ENCODE results near the gene KEAP1.

Gene KEAP1

DNA sequence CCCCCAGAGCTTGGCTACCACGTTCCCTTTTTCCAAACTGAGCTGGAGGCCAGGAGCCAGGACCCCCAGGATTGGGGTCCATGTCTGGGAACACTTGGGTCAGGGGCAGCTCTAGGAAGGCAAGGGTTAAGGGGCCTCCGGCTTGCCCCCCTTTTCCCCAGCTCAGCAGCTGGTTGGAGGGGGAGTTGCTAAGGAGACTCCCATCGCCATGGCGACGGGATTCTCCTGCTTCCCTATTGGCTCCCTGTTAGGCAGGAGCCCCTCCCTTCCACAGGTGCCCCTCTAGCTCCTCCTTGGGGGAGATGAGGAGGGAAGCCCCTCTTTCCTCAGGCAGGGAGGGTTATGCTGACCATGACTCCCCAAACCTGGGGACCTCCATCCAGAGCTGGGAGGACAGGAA, 48.9 kb downstream of the KEAP1 start:
- DNase-seq (ENCODE audit: insufficient read length) (no peak), FAIRE-seq (no peak)
- TF ChIP-seq TAF1 (IDR thresholded peaks at IDR 0.05; ENCODE audit: borderline replicate concordance, low read depth, low read length): no peak

DNA sequence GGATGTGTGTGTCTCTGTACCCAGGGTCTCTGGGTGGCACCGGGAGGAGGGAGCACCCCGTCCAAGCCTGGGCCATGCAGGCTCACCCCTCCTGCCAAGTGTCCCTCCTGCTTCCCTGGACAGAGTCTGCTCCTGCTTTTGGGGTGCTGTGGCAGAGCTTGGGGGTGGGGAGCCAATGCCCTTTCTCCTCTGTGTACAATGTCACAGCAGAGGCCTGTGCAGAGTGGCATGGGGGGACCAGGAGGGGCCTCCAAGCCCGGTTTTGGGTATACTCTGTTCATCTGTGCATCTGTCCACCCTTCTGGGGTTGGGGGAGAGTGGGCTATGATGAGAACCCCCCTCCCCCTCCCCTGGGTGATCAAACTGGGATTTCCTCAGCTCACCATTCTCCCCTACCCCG, 49.3 kb downstream of the KEAP1 start:
- no peak for DNase-seq (ENCODE audit: insufficient read length)
- TF ChIP-seq POLR2A (IDR thresholded peaks at IDR 0.05; ENCODE audit: low read depth, low read length) (no peak), POLR2AphosphoS5 (IDR thresholded peaks at IDR 0.05; ENCODE audit: low read depth, low read length) (no peak), TAF1 (IDR thresholded peaks at IDR 0.05; ENCODE audit: borderline replicate concordance, low read depth, low read length) (no peak)
- FAIRE-seq: no peak

DNA sequence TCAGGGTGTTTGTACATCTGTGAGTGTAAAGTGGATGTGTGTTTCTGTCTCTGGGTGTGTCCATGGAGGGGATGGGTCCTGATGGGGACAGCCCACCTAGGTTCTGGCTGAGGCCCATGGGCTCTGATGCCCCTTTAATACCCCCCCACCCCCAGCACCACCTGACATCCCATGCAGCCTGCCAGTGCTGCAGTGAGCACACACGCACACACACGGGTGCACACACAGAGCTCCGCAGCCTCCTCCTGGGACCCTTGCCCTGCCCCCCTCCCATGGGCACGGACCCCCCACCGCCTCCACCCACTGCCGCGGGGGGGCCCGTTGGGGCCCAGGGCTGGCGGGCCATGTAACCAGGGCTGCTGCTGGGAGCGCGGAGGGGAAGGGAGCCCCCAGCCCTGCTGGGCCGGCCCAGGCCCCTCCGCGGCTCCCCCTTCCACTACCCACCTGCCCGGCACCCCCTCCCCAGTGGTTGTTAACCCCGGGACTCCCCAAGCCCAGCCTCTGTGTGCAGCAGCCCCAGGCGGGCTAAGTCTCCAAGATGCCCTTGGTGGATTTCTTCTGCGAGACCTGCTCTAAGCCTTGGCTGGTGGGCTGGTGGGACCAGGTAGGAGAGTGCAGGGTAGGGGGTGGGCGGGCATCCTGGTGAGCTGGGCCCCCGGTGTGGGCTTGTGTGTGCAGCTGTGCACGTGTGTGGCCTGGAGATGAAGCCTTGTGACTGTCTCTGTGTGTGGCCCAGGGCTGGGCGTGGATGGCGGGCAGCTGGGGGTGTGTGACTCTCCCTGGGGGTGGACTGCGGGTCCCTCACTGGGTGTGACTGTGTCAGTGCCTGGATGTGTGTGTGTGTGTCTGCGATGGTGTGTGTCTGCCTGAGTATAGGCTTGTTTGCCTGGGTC, 50.2 kb downstream of the KEAP1 start:
- no peak for TF ChIP-seq POLR2A (IDR thresholded peaks at IDR 0.05; ENCODE audit: low read depth, low read length)
- TF ChIP-seq TAF1 (IDR thresholded peaks at IDR 0.05; ENCODE audit: borderline replicate concordance, low read depth, low read length): no peak
- TF ChIP-seq POLR2AphosphoS5 (IDR thresholded peaks at IDR 0.05; ENCODE audit: low read depth, low read length): no peak
- FAIRE-seq: no peak
- DNase-seq (ENCODE audit: insufficient read length): no peak

DNA sequence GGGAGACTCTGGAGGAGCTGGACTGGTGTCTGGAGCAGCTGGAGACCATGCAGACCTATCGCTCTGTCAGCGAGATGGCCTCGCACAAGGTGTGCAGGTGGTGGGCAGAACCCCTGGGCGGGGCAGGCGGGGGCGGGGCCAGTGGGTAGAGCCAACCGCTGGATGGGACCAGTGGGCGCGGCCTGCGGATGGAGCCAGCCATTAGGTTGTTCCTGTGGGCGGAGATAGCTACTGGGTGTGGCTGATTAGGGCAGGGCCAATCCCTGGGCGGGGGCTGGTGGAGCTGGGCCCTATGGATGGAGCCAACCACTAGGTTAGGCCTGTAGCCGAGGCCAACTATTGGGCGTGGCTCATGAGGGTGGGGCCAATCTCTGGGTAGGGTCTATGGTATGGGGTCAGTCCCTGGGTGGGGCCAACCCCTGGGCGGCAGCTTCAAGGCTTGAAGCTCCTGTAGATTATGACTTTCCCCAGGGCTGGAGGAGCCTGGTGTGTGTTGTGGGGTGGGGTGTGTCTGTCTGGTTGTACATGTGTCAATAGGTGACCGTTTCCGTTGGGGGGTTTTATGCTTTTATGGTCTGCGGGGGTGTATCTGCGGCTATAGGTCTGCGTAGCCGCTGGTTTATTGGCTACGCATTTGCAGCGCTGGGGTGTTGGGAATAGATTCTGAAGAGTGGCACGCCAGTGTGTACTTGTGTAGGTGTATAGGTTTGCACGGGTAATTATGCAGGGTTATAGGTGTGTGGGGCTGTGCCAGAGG, 52.1 kb downstream of the KEAP1 start:
- DNase-seq (ENCODE audit: insufficient read length) (no peak), FAIRE-seq (no peak)
- TF ChIP-seq TAF1 (IDR thresholded peaks at IDR 0.05; ENCODE audit: borderline replicate concordance, low read depth, low read length) (no peak), POLR2AphosphoS5 (IDR thresholded peaks at IDR 0.05; ENCODE audit: low read depth, low read length) (no peak), POLR2A (IDR thresholded peaks at IDR 0.05; ENCODE audit: low read depth, low read length) (no peak)

DNA sequence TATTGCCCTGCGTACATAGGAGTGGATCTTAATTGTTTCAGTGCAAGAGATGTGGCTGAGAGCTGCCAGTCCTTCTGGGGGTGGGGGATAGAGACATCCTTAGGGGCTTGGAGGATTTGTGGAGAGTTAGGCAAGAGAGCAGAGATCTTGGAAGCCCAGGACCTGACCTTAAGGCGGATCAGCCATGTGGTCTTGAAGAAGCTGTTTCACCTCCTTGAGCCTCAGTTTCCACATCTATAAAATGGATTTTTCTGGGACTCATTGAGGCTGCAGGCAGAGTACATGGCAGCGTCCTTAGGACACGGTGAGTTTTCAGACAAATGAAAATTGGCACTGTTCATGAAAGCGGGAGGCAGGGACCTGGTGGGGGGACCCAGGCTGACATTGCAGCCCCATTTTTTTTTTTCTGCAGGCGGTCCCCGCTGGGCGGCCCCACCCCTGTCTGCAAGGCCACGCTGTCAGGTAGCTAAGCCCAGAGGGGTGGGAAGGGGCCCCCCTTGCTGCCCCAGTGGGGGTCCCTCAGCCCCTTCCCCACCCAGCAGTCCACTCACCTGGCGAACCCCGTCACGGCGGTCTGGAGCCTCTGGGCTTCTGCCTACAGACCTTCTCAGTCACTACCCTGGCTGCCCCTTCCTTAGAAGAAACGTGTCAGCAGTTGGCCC, 52.8 kb downstream of the KEAP1 start:
- FAIRE-seq: no peak
- DNase-seq (ENCODE audit: insufficient read length): no peak
- TF ChIP-seq TAF1 (IDR thresholded peaks at IDR 0.05; ENCODE audit: borderline replicate concordance, low read depth, low read length) (no peak), POLR2A (IDR thresholded peaks at IDR 0.05; ENCODE audit: low read depth, low read length) (no peak), POLR2AphosphoS5 (IDR thresholded peaks at IDR 0.05; ENCODE audit: low read depth, low read length) (no peak)

DNA sequence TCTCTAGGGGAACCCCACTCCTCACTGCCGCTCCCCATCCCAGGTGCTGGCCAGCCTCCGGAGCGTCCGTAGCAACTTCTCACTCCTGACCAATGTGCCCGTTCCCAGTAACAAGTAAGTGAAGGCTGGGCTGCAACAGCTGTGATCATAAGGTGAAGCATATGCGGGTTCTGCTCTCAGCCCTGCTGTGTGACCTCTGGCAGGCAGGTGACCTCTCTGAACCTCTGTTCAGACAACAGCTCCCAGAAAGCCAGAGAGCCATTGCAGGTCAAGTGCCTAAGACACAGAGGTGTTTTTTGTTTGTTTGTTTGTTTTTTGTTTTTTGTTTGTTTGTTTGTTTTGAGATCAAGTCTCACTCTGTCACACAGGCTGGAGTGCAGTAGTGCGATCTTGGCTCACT, 54.1 kb downstream of the KEAP1 start:
- FAIRE-seq: no peak
- TF ChIP-seq POLR2A (IDR thresholded peaks at IDR 0.05; ENCODE audit: low read depth, low read length): no peak
- no peak for TF ChIP-seq POLR2AphosphoS5 (IDR thresholded peaks at IDR 0.05; ENCODE audit: low read depth, low read length)
- TF ChIP-seq TAF1 (IDR thresholded peaks at IDR 0.05; ENCODE audit: borderline replicate concordance, low read depth, low read length): no peak
- no peak for DNase-seq (ENCODE audit: insufficient read length)

DNA sequence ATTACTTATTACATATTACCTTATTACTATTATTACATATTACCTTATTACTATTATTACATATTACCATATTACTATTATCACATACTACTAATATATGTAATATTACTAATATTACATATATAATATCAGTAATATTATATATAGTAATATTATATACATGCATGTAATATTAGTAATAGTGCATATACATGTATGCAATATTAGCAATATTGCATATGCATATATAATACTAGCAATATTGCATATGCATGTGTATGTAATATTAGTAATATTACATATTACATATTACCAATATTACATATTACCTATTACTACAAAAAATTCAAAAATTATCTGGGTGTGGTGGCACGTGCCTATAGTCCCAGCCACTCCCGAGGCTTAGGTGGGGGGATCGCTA, 60.5 kb downstream of the KEAP1 start:
- TF ChIP-seq TAF1 (IDR thresholded peaks at IDR 0.05; ENCODE audit: borderline replicate concordance, low read depth, low read length): no peak
- no peak for TF ChIP-seq POLR2A (IDR thresholded peaks at IDR 0.05; ENCODE audit: low read depth, low read length)
- TF ChIP-seq POLR2AphosphoS5 (IDR thresholded peaks at IDR 0.05; ENCODE audit: low read depth, low read length): no peak
- DNase-seq (ENCODE audit: insufficient read length) (no peak), FAIRE-seq (no peak)

DNA sequence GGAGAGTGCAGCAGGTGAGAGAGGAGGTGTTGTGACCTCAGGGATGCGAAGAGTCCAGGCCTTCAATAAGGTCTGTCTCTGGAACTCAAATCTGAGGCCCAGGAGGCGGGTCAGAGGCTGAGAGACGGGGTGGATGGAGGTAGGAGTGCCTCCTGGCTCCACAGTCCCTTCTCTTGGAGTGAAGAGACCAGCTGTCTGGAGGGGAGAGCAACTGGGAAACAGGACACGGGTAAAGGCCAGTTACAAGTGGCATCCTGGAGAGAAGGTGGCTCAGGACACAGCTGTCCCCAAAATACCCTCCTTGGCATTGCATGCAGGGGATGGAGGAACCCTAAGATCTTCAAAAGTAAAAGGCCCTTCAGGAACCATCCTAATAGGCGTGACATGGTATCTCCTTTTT, 63.6 kb downstream of the KEAP1 start:
- no peak for DNase-seq (ENCODE audit: insufficient read length)
- TF ChIP-seq TAF1 (IDR thresholded peaks at IDR 0.05; ENCODE audit: borderline replicate concordance, low read depth, low read length) (no peak), POLR2AphosphoS5 (IDR thresholded peaks at IDR 0.05; ENCODE audit: low read depth, low read length) (no peak), POLR2A (IDR thresholded peaks at IDR 0.05; ENCODE audit: low read depth, low read length) (no peak)
- FAIRE-seq: no peak
